A673 (cell line): ENCODE measurements around the gene DCP2. TPM values are rescaled to one million over a fixed set of nuclear protein-coding genes. Genes with fewer than 3 reads are reported as not detected.

ENCODE experiments used
- BruUV-seq: library from RNA; stranded (reverse); fragments of 400-500 nt; replicated peaks from 2 replicates; lab custom pipeline; 2021; lab: Mats Ljungman, UMichigan
- CTCF ChIA-PET: fragments of 300-600 bp; sonication (Branson Sonifier 250); formaldehyde crosslinking; loops from one replicate; lab custom pipeline; 2022; ENCODE audit warnings: antibody characterized with exemption; lab: Charles Lee
- POLR2A ChIA-PET: fragments of 300-600 bp; sonication (Branson Sonifier 250); formaldehyde crosslinking; loops from one replicate; lab custom pipeline; 2022; ENCODE audit warnings: antibody characterized with exemption; ENCODE audit not compliant: low non-redundant PET; lab: Charles Lee
- DNase-seq: peaks from one replicate; pipeline ENCODE4 v3.0.0-alpha.2; 2015; ENCODE audit warnings: low spot score
- H3K27ac ChIP-seq: fragments of 200-600 bp; sonication (generic); 2 replicates; pipeline ENCODE4 v1.5.1; 2016; ENCODE audit warnings: mixed run types, low read depth, mild to moderate bottlenecking, mixed read lengths, antibody characterized with exemption, low read length; ENCODE audit not compliant: poor library complexity, severe bottlenecking
- H3K27me3 ChIP-seq: fragments of 200-600 bp; sonication (generic); replicated peaks from 2 replicates; pipeline ENCODE4 v1.6.1; 2017; ENCODE audit warnings: mixed run types, low read depth, mild to moderate bottlenecking, mixed read lengths, antibody characterized with exemption, low read length; ENCODE audit not compliant: insufficient read depth, poor library complexity
- H3K36me3 ChIP-seq: fragments of 200-600 bp; sonication (generic); 2 replicates; pipeline ENCODE4 v1.6.1; 2016; ENCODE audit warnings: mixed run types, mild to moderate bottlenecking, mixed read lengths, antibody characterized with exemption, low read length; ENCODE audit not compliant: insufficient read depth, poor library complexity, severe bottlenecking
- H3K4me1 ChIP-seq: fragments of 200-600 bp; sonication (generic); 2 replicates; pipeline ENCODE4 v1.6.1; 2017; ENCODE audit warnings: mixed run types, mild to moderate bottlenecking, mixed read lengths, antibody characterized with exemption, low read length; ENCODE audit not compliant: insufficient read depth, poor library complexity, severe bottlenecking
- H3K4me3 ChIP-seq: fragments of 200-600 bp; sonication (generic); 2 replicates; pipeline ENCODE4 v1.5.1; 2016; ENCODE audit warnings: low read depth, mixed run types, mild to moderate bottlenecking, mixed read lengths, low read length; ENCODE audit not compliant: poor library complexity, severe bottlenecking
- H3K9me3 ChIP-seq: fragments of 200-600 bp; sonication (generic); 2 replicates; pipeline ENCODE4 v1.6.1; 2016; ENCODE audit warnings: mixed run types, low read depth, mild to moderate bottlenecking, mixed read lengths, antibody characterized with exemption, low read length; ENCODE audit not compliant: poor library complexity, severe bottlenecking
- EZH2 ChIP-seq: fragments of 200-600 bp; sonication (generic); IDR thresholded peaks from 2 replicates; pipeline ENCODE4 v1.6.1; 2017; ENCODE audit warnings: borderline replicate concordance, low read depth, mild to moderate bottlenecking, mixed read lengths, antibody characterized with exemption, low read length; ENCODE audit not compliant: poor library complexity, severe bottlenecking
- intact Hi-C: fragments of 100-400 bp; cut with micrococcal nuclease; formaldehyde crosslinking; loops from one replicate; pipeline ENCODE4 v1.10.0; 2022; ENCODE audit not compliant: unreplicated experiment
- total RNA-seq: library from RNA; stranded (reverse); gene quantifications from 2 replicates; pipeline ENCODE4 v1.2.3, GENCODE V29; 2021
- TF ChIP-seq, protein P1 (sequence below): fragments of 300-800, 200-600 bp; sonication (generic); conservative IDR thresholded peaks from 2 replicates; pipeline ENCODE4 v1.5.1; 2017; ENCODE audit warnings: low read depth, mild to moderate bottlenecking, antibody characterized with exemption, low read length, moderate library complexity, mixed read lengths

The DCP2 gene
- total RNA-seq, 1 experiment from 2014 or later = 73.5 TPM

DNA sequence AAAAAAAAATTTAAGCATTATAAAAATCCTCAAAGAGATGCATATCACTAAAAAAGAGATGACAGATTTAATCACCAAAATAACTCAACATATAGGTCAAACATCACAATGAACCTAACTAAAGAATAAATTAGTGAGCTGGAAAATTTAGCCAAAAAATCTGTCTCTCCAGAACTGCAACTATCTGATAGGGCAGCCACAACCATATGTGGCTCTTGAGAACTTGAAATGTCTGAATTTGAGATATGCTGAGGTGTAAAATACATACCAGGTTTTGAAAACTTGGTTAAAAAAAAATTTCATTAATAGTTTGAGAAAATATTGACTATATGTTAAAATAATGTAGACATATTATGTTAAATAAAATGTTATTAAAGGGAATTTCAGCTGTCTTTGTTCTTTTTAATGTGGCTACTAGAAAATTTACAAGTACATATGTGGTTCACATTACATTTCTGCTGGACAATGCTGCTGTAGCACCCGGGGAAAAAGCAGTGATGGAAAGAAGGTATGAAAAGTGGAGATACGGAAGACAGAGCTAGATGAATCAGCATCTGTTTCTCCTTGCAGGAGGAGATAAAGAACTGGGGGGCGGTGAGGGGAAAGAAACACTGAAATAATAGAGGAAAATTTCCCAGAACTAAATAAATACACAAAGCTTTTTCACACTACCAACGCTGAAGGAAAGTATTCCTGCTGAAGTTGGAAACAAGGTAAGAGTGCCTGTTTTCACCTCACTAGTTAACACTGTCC is 66.1 kb downstream of the DCP2 start:
- intact Hi-C loops = no loop called here
- no peak for TF ChIP-seq EZH2
- TF ChIP-seq, protein P1, sequence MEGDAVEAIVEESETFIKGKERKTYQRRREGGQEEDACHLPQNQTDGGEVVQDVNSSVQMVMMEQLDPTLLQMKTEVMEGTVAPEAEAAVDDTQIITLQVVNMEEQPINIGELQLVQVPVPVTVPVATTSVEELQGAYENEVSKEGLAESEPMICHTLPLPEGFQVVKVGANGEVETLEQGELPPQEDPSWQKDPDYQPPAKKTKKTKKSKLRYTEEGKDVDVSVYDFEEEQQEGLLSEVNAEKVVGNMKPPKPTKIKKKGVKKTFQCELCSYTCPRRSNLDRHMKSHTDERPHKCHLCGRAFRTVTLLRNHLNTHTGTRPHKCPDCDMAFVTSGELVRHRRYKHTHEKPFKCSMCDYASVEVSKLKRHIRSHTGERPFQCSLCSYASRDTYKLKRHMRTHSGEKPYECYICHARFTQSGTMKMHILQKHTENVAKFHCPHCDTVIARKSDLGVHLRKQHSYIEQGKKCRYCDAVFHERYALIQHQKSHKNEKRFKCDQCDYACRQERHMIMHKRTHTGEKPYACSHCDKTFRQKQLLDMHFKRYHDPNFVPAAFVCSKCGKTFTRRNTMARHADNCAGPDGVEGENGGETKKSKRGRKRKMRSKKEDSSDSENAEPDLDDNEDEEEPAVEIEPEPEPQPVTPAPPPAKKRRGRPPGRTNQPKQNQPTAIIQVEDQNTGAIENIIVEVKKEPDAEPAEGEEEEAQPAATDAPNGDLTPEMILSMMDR = no peak

DNA sequence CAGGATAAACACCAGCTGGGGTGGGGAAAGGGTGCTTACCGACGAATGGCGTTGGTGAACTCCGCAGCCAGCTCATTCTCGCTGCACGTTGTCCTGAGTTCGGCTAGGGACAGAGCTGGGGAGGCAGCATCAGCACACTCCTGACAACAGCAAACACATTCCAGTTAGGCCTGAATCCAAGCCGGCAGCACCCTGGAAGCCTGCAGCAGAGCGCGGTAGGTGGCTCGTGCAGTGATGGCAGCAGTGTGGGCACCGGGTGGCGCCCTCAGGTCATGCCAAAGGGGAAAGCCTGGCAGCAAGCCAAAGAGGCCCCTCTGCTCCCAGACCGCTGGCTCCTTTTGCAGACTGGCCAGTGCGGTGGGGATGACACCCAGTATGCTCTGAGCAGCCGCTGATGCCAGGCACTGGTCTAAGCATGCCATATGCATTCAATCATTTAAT is 66.9 kb downstream of the DCP2 start:
- H3K27me3 ChIP-seq = no peaks in the 10 kb centered on the region
- DNase-seq = no peak
- H3K4me3 ChIP-seq = no peak overlapping the region
- ChIA-PET CTCF (no interaction called here), POLR2A (no interaction called here)
- TF ChIP-seq EZH2 = no peak
- TF ChIP-seq, protein P1 = peak; percentile 35
- H3K27ac ChIP-seq = no peak overlapping the region
- H3K36me3 ChIP-seq = no peaks in the 10 kb centered on the region
- H3K9me3 ChIP-seq = no peaks in the 10 kb centered on the region
- intact Hi-C loops = no loop called here
- no peaks in the 10 kb centered on the region for H3K4me1 ChIP-seq
- BruUV-seq = no TSS peak

More for the DNA sequence above, 66.1 kb downstream of the DCP2 start:
- BruUV-seq = no TSS peak
- no peak overlapping the region for H3K27ac ChIP-seq
- H3K4me3 ChIP-seq = no peak overlapping the region
- ChIA-PET CTCF (no interaction called here), POLR2A (no interaction called here)
- no peaks in the 10 kb centered on the region for H3K27me3 ChIP-seq
- DNase-seq = no peak
- H3K9me3 ChIP-seq = no peaks in the 10 kb centered on the region
- H3K4me1 ChIP-seq = no peaks in the 10 kb centered on the region
- H3K36me3 ChIP-seq = no peaks in the 10 kb centered on the region

DNA sequence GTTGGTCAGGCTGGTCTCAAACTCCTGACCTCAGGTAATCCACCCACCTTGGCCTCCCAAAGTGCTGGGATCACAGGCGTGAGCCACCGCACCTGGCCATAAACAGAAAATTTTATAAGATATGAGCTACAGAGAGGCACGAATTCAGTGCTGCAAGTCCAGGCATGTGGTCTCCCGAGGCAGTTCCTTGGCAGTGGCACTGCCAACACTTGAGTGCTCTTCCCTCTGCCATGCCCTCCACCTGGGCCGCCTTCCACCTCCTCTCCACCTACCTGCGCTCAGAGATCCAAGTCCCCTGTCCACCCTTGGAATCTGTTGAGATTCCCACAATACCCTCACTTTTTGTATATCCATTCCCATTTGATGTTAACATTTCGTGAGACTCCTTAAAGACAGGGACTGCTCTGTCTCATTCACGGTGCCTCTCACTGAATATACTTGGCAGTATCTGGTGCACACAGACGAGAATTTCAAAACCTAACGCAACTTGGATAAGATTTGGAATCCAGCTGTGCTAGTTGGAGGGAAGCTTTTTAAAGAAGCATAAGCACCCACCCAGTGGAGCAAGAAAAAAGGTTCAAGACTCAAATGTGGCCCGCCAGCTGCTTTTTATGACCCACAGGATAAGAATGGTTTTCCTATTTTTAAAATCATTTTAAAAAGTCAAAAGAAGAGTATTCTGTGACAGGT is 68.3 kb downstream of the DCP2 start:
- ChIA-PET POLR2A (no interaction called here), CTCF (no interaction called here)
- Histone ChIP-seq H3K36me3 (no peaks in the 10 kb centered on the region), H3K27ac (no peak overlapping the region), H3K4me3 (no peak overlapping the region), H3K4me1 (no peaks in the 10 kb centered on the region), H3K9me3 (no peaks in the 10 kb centered on the region), H3K27me3 (no peaks in the 10 kb centered on the region)
- intact Hi-C loops = no loop called here
- no TSS peak for BruUV-seq
- DNase-seq = no peak
- TF ChIP-seq, protein P1 = no peak
- no peak for TF ChIP-seq EZH2
